Keratinocyte (primary cell): Measurements from ENCODE around the gene KIF20A. TPM values are rescaled to one million over a fixed set of nuclear protein-coding genes. Genes with fewer than 3 reads are reported as not detected.

Source experiments
- DNase-seq: peaks from one replicate; pipeline ENCODE4 v3.0.0-alpha.2; 2011; ENCODE audit warnings: low read depth, missing footprints, low spot score
- FAIRE-seq: peaks from 2 replicates; lab custom pipeline; 2011; peaks lifted over from hg19 to GRCh38; lab: Jason Lieb, UNC
- H2AFZ ChIP-seq: 2 replicates; pipeline ENCODE4 v1.6.0; 2012; ENCODE audit warnings: low read length, control low read depth, inconsistent platforms; ENCODE audit not compliant: control insufficient read depth
- H3K27ac ChIP-seq: 2 replicates; pipeline ENCODE4 v1.5.1; 2011; ENCODE audit warnings: low read length; ENCODE audit not compliant: control insufficient read depth, insufficient read depth
- H3K27me3 ChIP-seq: 3 replicates; pipeline ENCODE4 v1.6.0; 2011; ENCODE audit warnings: low read length; ENCODE audit not compliant: control insufficient read depth, insufficient read depth; ENCODE audit errors: extremely low read depth
- H3K36me3 ChIP-seq, 2 experiments: 2 replicates in 1 of 2; 3 replicates in 1 of 2; pipeline ENCODE4 v1.5.1; 2011; ENCODE audit warnings: low read length in 2 of 2, mild to moderate bottlenecking in 1 of 2; ENCODE audit not compliant: control insufficient read depth in 2 of 2, insufficient read depth in 2 of 2; ENCODE audit errors: extremely low read depth in 1 of 2
- H3K4me1 ChIP-seq: 3 replicates; pipeline ENCODE4 v1.5.1; 2011; ENCODE audit warnings: low read length; ENCODE audit not compliant: control insufficient read depth, insufficient read depth; ENCODE audit errors: extremely low read depth
- H3K4me2 ChIP-seq: 3 replicates; pipeline ENCODE4 v1.6.0; 2011; ENCODE audit warnings: low read depth, low read length; ENCODE audit not compliant: control insufficient read depth, insufficient read depth; ENCODE audit errors: extremely low read depth
- H3K4me3 ChIP-seq, 3 experiments: fragments of 200-600 bp in 1 of 3; sonication (generic) in 1 of 3; 2 replicates in 2 of 3; 3 replicates in 1 of 3; pipeline ENCODE4 v1.5.1; 2011 to 2016; ENCODE audit warnings: low read length in 3 of 3, mild to moderate bottlenecking in 3 of 3, control low read depth in 2 of 3, inconsistent platforms in 1 of 3, low read depth in 1 of 3, mixed read lengths in 1 of 3, mixed run types in 1 of 3, moderate library complexity in 1 of 3; ENCODE audit not compliant: control insufficient read depth in 2 of 3, insufficient read depth in 2 of 3; ENCODE audit errors: extremely low read depth in 1 of 3
- H3K79me2 ChIP-seq: 2 replicates; pipeline ENCODE4 v1.6.0; 2012; ENCODE audit warnings: low read length; ENCODE audit not compliant: control insufficient read depth, insufficient read depth
- H3K9ac ChIP-seq: 3 replicates; pipeline ENCODE4 v1.6.0; 2011; ENCODE audit warnings: low read length; ENCODE audit not compliant: control insufficient read depth, insufficient read depth; ENCODE audit errors: extremely low read depth
- H3K9me1 ChIP-seq: 3 replicates; pipeline ENCODE4 v1.6.0; 2011; ENCODE audit warnings: low read length; ENCODE audit not compliant: control insufficient read depth, insufficient read depth; ENCODE audit errors: extremely low read depth
- H3K9me3 ChIP-seq: 2 replicates; pipeline ENCODE4 v1.5.1; 2012; ENCODE audit warnings: low read depth, low read length; ENCODE audit not compliant: control insufficient read depth
- H4K20me1 ChIP-seq: 3 replicates; pipeline ENCODE4 v1.6.0; 2011; ENCODE audit warnings: low read length; ENCODE audit not compliant: control insufficient read depth, insufficient read depth; ENCODE audit errors: extremely low read depth
- EZH2 ChIP-seq: IDR thresholded peaks from one replicate; pipeline ENCODE4 v1.6.1; 2012; ENCODE audit warnings: inconsistent platforms, mild to moderate bottlenecking, low read length, moderate library complexity
- dilution Hi-C: fragments of 300-500 bp; cut with MboI; formaldehyde crosslinking; loops from one replicate; pipeline ENCODE4 v1.7.0; 2020; ENCODE audit warnings: low sequenced_read_pairs; ENCODE audit not compliant: extremely low pct_ligation_motif_present
- polyA minus RNA-seq, 3 experiments: library from RNA; depleted of rRNA, polyadenylated mRNA; stranded (reverse); fragments of >200 nt; gene quantifications; 1 replicate in 1 of 3; 2 replicates in 1 of 3; 3 replicates in 1 of 3; pipeline ENCODE4 v1.2.3, GENCODE V29; 2011
- polyA plus RNA-seq, 5 experiments: library from polyadenylated mRNA; depleted of rRNA in 3 of 5; stranded (reverse) in 3 of 5; stranded (forward) in 1 of 5; unstranded in 1 of 5; fragments of >200 nt; gene quantifications; 1 replicate in 1 of 5; 2 replicates in 3 of 5; 3 replicates in 1 of 5; pipeline versions ENCODE4 v1.2.1 to v1.2.3, GENCODE V29; 2011 to 2012; ENCODE audit warnings: missing spikeins in 2 of 5, low read depth in 1 of 5, low replicate concordance in 1 of 5
- TF ChIP-seq, protein P1 (sequence below), 3 experiments: IDR thresholded peaks in 1 of 3; conservative IDR thresholded peaks in 1 of 3; optimal IDR thresholded peaks in 1 of 3; 2 replicates in 2 of 3; 3 replicates in 1 of 3; pipeline versions ENCODE3 to v1.5.1; 2011; ENCODE audit warnings: low read length in 3 of 3, mild to moderate bottlenecking in 3 of 3, moderate library complexity in 2 of 3, control low read depth in 1 of 3, inconsistent platforms in 1 of 3; ENCODE audit not compliant: insufficient read depth in 2 of 3; ENCODE audit errors: extremely low read depth in 1 of 3

Gene KIF20A
- polyA plus RNA-seq (2.3 to 18.5 TPM (median 17.1 TPM) in 3 replicates), polyA minus RNA-seq (2.6 to 27.2 TPM (median 19.3 TPM) in 3 replicates)
- polyA plus RNA-seq (2011; ENCODE audit: low read depth) = 0.22 TPM
- polyA plus RNA-seq (2011; cell fraction: cytosol; rRNA removed) = 2.6 and 5.2 TPM in 2 replicates
- polyA plus RNA-seq (2011; cell fraction: nucleus; rRNA removed) = 3.3 and 3.7 TPM in 2 replicates
- polyA plus RNA-seq (2012; ENCODE audit: low replicate concordance) = 0.41 and 14.4 TPM in 2 replicates
- polyA minus RNA-seq (2011; cell fraction: cytosol; rRNA and poly(A)+ RNA removed) = 4.0 TPM
- 2.3 and 6.1 TPM in 2 replicates for polyA minus RNA-seq (2011; cell fraction: nucleus; rRNA and poly(A)+ RNA removed)

DNA sequence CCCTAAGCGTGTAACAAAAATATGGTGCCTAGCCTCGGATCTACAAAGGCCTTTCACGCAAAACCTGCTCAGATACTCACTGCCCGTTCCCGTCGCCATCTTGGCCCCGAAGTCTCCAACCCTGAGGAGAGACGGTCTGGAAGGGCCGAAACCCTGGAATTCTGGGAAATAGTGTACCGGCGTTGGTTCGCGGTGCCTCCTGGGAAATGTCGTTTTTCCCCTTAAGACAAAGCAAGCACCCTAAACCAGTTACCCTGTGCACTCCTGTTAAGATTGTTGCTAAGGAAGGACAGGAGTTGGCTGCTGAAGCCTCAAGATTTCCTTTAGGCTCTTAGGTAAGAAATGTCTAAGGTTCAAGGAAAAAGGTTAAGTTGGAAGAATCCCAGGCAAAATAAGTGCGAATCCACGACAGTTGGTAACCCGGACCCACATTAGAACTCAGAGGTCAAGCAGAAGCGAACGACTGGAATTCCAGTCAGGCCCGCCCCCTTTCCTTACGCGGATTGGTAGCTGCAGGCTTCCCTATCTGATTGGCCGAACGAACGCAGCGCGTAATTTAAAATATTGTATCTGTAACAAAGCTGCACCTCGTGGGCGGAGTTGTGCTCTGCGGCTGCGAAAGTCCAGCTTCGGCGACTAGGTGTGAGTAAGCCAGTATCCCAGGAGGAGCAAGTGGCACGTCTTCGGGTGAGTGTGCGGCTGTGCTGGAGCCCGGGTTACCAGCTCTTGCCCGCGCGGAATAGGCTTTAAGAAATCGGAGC, at the start of gene KIF20A, which contains the start of gene BRD8:
KIF20A (plus strand) TSS at position 597 of the 761 bp plus-strand sequence. CDS start 569 bp downstream, outside the sequence.
BRD8 (minus strand) TSS at position 115 of the 761 bp plus-strand sequence; CDS start at position 99, 16 bp downstream.
- Histone ChIP-seq H4K20me1 (no peaks in the 10 kb centered on the region), H3K9me3 (no peaks in the 10 kb centered on the region), H3K27ac (peak within 1 kb of the TSS; percentile 95), H3K9ac (peak within 1 kb of the TSS; percentile 96), H3K27me3 (no peaks in the 10 kb centered on the region), H3K4me2 (peak within 1 kb of the TSS; percentile 99), H2AFZ (peak within 1 kb of the TSS; percentile 98), H3K9me1 (no peaks in the 10 kb centered on the region), H3K36me3 (peaks cover 0 to 19% of the 10 kb centered on the region in 2 experiments), H3K4me3 (peak within 1 kb of the TSS; percentile 67 to 98 (median 92)), H3K79me2 (peaks cover 31% of the 10 kb centered on the region), H3K4me1 (peaks cover 17% of the 10 kb centered on the region)
- no peak for TF ChIP-seq EZH2
- TF ChIP-seq, protein P1, sequence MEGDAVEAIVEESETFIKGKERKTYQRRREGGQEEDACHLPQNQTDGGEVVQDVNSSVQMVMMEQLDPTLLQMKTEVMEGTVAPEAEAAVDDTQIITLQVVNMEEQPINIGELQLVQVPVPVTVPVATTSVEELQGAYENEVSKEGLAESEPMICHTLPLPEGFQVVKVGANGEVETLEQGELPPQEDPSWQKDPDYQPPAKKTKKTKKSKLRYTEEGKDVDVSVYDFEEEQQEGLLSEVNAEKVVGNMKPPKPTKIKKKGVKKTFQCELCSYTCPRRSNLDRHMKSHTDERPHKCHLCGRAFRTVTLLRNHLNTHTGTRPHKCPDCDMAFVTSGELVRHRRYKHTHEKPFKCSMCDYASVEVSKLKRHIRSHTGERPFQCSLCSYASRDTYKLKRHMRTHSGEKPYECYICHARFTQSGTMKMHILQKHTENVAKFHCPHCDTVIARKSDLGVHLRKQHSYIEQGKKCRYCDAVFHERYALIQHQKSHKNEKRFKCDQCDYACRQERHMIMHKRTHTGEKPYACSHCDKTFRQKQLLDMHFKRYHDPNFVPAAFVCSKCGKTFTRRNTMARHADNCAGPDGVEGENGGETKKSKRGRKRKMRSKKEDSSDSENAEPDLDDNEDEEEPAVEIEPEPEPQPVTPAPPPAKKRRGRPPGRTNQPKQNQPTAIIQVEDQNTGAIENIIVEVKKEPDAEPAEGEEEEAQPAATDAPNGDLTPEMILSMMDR (optimal IDR thresholded peaks at IDR 0.05 in 1 of 3, IDR thresholded peaks at IDR 0.05 in 1 of 3, conservative IDR thresholded peaks at IDR 0.05 in 1 of 3; ENCODE audit: extremely low read depth in 1 of 3, insufficient read depth in 2 of 3, low read length in 3 of 3) = no peak
- peak; percentile 78 for FAIRE-seq
- dilution Hi-C loops = no loop called here
- peak; percentile 70 for DNase-seq

DNA sequence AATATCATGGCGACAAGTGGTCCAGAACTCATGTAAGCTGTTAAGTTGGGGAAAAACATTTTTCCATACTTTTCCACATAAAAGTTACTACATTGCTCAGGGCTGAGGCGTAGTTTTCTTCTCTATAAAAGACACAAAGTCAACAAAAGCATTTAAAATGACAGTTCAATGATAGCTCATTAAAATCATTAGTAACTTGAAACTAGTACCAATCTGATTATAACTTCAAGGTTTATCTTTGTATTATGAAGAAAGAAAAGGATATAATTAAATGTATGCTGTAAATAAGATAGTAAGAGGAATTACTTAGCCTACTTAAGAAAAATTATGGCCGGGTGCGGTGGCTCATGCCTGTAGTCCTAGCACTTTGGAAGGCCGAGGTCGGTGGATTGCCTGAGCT, 49.6 kb upstream of the KIF20A start:
- Histone ChIP-seq H3K9me1 (no peaks in the 10 kb centered on the region), H3K79me2 (no peaks in the 10 kb centered on the region), H3K9ac (no peak overlapping the region), H2AFZ (no peak overlapping the region), H4K20me1 (no peaks in the 10 kb centered on the region), H3K4me2 (no peak overlapping the region), H3K27me3 (no peaks in the 10 kb centered on the region), H3K4me3 (no peak overlapping the region), H3K36me3 (no peaks in the 10 kb centered on the region), H3K4me1 (no peaks in the 10 kb centered on the region), H3K9me3 (no peaks in the 10 kb centered on the region), H3K27ac (no peak overlapping the region)
- TF ChIP-seq, protein P1 (optimal IDR thresholded peaks at IDR 0.05 in 1 of 3, IDR thresholded peaks at IDR 0.05 in 1 of 3, conservative IDR thresholded peaks at IDR 0.05 in 1 of 3; ENCODE audit: extremely low read depth in 1 of 3, insufficient read depth in 2 of 3, low read length in 3 of 3) = no peak
- TF ChIP-seq EZH2 = no peak
- FAIRE-seq (no peak), DNase-seq (no peak)
- dilution Hi-C loops = no loop called here
